ENCODE data around the gene RBPJ. TPM values are rescaled to one million over a fixed set of nuclear protein-coding genes. Genes with fewer than 3 reads are reported as not detected.

Gene RBPJ
- total RNA-seq: 10 to 100 TPM; 28.8 to 44.4 (median 37.6) TPM
- 10 to 100 TPM; 10.6 to 27.4 (median 14.9) TPM for polyA plus RNA-seq
- long read RNA-seq, donor 1, full-length matches to known transcripts: 8 of 19 reads
- long read RNA-seq, donor 1, partial matches to known transcripts: 4 of 19 reads
- long read RNA-seq, donor 1, other reads (novel, unspliced or antisense): 7 of 19 reads
- long read RNA-seq, donor 2, full-length matches to known transcripts: 21 of 35 reads
- long read RNA-seq, donor 2, partial matches to known transcripts: 6 of 35 reads
- long read RNA-seq, donor 2, other reads (novel, unspliced or antisense): 8 of 35 reads

DNA sequence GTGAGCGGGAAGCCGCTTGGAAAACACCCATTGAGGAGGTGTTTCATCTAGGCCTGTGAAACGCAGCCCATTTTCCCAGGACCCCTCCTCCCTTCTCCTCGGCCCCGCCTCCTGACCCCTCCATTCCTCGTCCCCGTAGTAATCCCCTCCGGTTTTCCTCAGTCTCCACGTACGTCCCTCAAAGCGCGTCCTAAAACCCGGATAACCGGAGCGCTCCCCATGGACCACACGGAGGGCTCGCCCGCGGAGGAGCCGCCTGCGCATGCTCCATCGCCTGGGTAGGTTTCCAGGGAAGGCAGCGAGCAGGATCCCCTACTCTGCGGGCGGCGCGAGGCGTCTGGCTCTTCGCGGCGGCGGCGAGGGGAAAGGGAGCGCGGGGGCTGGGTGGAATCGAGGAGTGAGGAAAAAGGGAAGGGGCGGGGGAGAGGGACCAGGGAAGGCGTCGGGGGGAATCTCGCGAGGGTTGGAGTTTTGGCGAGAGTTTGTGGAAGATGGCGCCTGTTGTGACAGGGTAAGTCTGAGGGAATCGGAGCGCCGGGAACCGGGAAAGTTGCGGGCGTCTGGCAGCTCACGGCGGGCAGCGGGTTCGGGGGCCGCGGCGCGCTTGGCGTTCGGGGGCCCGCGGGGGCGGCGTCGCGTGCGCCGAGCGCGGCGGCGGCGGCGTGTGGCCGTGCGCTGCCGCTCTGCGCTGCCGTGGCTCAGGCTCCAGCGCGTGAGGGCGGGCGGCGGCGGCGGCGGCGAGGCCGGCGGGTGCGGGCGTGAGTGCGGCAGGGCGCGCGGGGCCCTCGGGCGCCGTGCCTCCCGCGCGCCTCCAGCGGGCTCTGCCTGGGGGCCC lies at the start of gene RBPJ:
TSS of gene RBPJ (plus strand) at position 477 of the 835 bp plus-strand sequence. CDS start at position 492, 15 bp downstream.
- intact Hi-C loops (cut with DNase I): loop anchor here in 1 of 2 donors (2.0 to 10.0 kb wide), 3 partner anchors 236 to 396 kb away; partner anchors contain the start of gene TBC1D19
- 0 to 1% (median 0%) methylated on average over 35 to 101 of the region's 102 CpGs for WGBS, 3 donors
- peaks cover 22% of the 10 kb centered on the region for H3K4me1 ChIP-seq

DNA sequence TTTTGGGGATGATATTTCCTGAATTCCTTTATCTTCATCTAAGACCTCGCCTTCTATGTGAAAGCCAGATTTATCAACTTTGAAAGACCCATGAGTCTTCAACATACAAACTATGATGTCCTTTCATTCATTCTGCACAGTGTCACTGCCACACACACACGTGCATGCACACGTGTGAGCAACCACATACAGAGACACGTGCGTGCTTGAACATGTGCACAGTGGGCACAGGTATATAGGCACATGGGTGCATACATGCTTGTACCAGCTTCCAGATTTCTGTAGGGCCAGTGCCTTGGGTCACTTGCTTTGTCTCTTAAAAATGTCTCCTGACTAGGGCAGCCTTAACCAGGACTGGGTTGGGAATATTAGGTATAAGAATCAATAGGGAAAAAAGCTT lies 49.1 kb upstream of the RBPJ start:
- Histone ChIP-seq H3K4me1 (no peaks in the 10 kb centered on the region), H3K4me3 (no peak overlapping the region), H3K27ac (no peak overlapping the region), H3K9me3 (no peaks in the 10 kb centered on the region), H3K36me3 (ENCODE audit: insufficient read depth in 1 of 2, low read depth in 1 of 2) (no peaks in the 10 kb centered on the region), H3K27me3 (ENCODE audit: insufficient read depth in 3 of 3, low read length in 2 of 3) (no peaks in the 10 kb centered on the region)
- DNase-seq (no peak), ATAC-seq (no peak)
- intact Hi-C loops (cut with DNase I): no loop called here
- TF ChIP-seq, protein P1, sequence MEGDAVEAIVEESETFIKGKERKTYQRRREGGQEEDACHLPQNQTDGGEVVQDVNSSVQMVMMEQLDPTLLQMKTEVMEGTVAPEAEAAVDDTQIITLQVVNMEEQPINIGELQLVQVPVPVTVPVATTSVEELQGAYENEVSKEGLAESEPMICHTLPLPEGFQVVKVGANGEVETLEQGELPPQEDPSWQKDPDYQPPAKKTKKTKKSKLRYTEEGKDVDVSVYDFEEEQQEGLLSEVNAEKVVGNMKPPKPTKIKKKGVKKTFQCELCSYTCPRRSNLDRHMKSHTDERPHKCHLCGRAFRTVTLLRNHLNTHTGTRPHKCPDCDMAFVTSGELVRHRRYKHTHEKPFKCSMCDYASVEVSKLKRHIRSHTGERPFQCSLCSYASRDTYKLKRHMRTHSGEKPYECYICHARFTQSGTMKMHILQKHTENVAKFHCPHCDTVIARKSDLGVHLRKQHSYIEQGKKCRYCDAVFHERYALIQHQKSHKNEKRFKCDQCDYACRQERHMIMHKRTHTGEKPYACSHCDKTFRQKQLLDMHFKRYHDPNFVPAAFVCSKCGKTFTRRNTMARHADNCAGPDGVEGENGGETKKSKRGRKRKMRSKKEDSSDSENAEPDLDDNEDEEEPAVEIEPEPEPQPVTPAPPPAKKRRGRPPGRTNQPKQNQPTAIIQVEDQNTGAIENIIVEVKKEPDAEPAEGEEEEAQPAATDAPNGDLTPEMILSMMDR (IDR thresholded peaks at IDR 0.05): no peak
- 96 to 97% (median 96%) methylated on average over 5 of the region's 5 CpGs for WGBS, 3 donors

More for the DNA sequence above, at the start of gene RBPJ:
- TF ChIP-seq, protein P1 (IDR thresholded peaks at IDR 0.05): no peak
- Histone ChIP-seq H3K4me3 (peak within 1 kb of the TSS; percentile 76), H3K27me3 (ENCODE audit: insufficient read depth in 3 of 3, low read length in 2 of 3) (no peaks in the 10 kb centered on the region), H3K27ac (peak within 1 kb of the TSS; percentile 83), H3K9me3 (peaks cover under 1% of the 10 kb centered on the region), H3K36me3 (ENCODE audit: insufficient read depth in 1 of 2, low read depth in 1 of 2) (no peaks in the 10 kb centered on the region)
- ATAC-seq: peak; percentile 79 to 88 (median 82)
- peak; percentile 92 to 94 for DNase-seq

DNA sequence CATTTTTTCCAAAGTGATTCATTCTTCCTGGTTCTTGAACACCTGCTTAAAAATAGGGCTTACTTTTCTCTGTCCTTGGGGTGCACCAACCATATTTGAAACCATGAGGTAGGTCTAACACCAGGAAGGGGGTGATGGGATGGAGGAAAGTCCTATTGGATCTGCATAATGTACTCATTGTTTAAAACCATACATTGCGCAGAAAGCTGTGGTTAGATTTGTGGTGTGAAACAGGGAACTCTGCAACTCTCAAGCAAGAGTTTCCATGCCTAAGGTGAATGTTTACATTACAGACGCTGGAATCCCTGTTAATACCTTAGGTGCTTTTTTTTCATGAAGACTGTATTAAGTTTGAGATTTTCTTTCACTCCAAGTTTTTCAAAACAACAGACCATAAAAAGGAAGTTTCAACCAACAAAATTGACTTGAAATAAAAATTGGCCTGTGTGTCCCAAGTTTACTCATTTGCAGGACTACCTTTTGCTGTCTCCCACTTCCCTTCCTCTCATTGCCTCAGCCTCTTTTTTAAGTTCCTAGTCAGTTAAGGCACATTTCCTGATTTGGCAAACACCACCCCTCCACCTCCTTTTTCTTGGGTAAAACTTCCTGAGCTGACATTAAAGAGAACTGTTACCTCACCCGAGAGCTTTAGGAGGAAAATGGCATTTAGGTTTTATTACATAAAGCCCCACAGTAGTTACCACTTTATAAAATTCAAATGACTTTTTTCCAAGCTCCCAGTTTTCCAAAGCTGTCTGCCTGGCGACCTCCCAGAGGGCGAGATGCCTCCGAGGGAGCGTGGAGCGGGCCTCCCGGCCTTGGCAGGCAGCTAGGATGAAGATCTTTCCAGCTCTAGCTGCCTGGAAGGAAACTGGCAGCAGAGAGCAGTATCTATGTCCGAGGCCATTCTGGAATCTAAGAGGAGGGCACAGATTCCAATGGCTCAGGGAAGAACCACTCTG lies 47.9 kb upstream of the RBPJ start:
- Histone ChIP-seq H3K27me3 (ENCODE audit: insufficient read depth in 3 of 3, low read length in 2 of 3) (no peaks in the 10 kb centered on the region), H3K9me3 (no peaks in the 10 kb centered on the region), H3K4me3 (no peak overlapping the region), H3K4me1 (no peaks in the 10 kb centered on the region), H3K27ac (no peak overlapping the region), H3K36me3 (ENCODE audit: insufficient read depth in 1 of 2, low read depth in 1 of 2) (no peaks in the 10 kb centered on the region)
- TF ChIP-seq, protein P1 (IDR thresholded peaks at IDR 0.05): no peak
- WGBS, 3 donors: 26 to 34% (median 33%) methylated on average over 10 of the region's 10 CpGs
- intact Hi-C loops (cut with DNase I): no loop called here
- peak in 1 of 4 donors; percentile 25 for ATAC-seq
- DNase-seq: no peak

DNA sequence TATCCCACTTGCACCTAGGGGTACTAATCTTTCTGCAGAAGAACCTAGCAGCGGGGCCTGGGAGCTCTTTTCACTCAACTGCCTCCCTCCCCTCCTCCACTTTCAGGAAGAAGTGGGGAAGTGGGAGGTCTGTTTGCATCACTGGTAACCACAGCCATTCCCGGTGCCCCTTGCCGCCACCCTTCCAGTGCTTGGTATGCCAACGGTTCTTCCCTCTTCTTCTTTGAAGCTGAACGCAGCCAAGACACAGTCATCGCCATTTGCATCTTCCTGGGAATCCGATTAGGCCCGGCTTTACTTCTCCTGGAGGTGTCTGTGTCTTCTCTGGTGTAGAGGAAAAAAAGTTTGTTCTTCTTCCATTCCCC lies 47.2 kb upstream of the RBPJ start:
- no peaks in the 10 kb centered on the region for H3K36me3 ChIP-seq (ENCODE audit: insufficient read depth in 1 of 2, low read depth in 1 of 2)
- TF ChIP-seq, protein P1 (IDR thresholded peaks at IDR 0.05): no peak
- H3K4me1 ChIP-seq: no peaks in the 10 kb centered on the region
- DNase-seq (peak in 1 of 2 donors; percentile 21), ATAC-seq (peak in 1 of 4 donors; percentile 30)
- H3K4me3 ChIP-seq: no peak overlapping the region
- intact Hi-C loops (cut with DNase I): no loop called here
- H3K27me3 ChIP-seq (ENCODE audit: insufficient read depth in 3 of 3, low read length in 2 of 3): no peaks in the 10 kb centered on the region
- 69 to 74% (median 69%) methylated on average over 8 of the region's 8 CpGs for WGBS, 3 donors
- no peaks in the 10 kb centered on the region for H3K9me3 ChIP-seq
- no peak overlapping the region for H3K27ac ChIP-seq

All from psoas muscle (tissue), 8 donors.